Neural cell (in vitro differentiated cells): ENCODE measurements around the gene MRPS27.

Source experiments
- CTCF ChIP-seq: fragments of 450-650 bp; IDR thresholded peaks from 2 replicates; pipeline ENCODE4 v1.5.1; 2014; ENCODE audit warnings: antibody characterized with exemption, mild to moderate bottlenecking, moderate library complexity; ENCODE audit not compliant: poor library complexity, severe bottlenecking
- EP300 ChIP-seq: fragments of 450-650 bp; conservative IDR thresholded peaks from 2 replicates; pipeline ENCODE4 v1.6.1; 2014; ENCODE audit warnings: antibody characterized with exemption, mild to moderate bottlenecking, moderate library complexity; ENCODE audit not compliant: poor library complexity, severe bottlenecking
- EZH2 ChIP-seq: fragments of 200-600, 300-800 bp; shearing (Covaris generic), sonication (generic); IDR thresholded peaks from 2 replicates; pipeline ENCODE4 v1.6.1; 2014; ENCODE audit warnings: antibody characterized with exemption, low read length, borderline replicate concordance, mild to moderate bottlenecking; ENCODE audit not compliant: insufficient read depth, poor library complexity, severe bottlenecking
- MXI1 ChIP-seq: fragments of 450-650 bp; conservative IDR thresholded peaks from 2 replicates; pipeline ENCODE4 v1.6.1; 2014; ENCODE audit warnings: antibody characterized with exemption, mild to moderate bottlenecking; ENCODE audit not compliant: poor library complexity, severe bottlenecking
- POLR2AphosphoS5 ChIP-seq: IDR thresholded peaks from 2 replicates; pipeline ENCODE4 v1.6.1; 2012
- RAD21 ChIP-seq: fragments of 450-650 bp; conservative IDR thresholded peaks from 2 replicates; pipeline ENCODE4 v1.6.1; 2014; ENCODE audit warnings: antibody characterized with exemption, mild to moderate bottlenecking, moderate library complexity
- TAF1 ChIP-seq: IDR thresholded peaks from 2 replicates; pipeline ENCODE4 v1.6.1; 2012; ENCODE audit warnings: low read depth
- TF ChIP-seq, protein P1 (sequence below): IDR thresholded peaks from 2 replicates; pipeline ENCODE4 v1.6.1; 2012; ENCODE audit warnings: borderline replicate concordance

- TF ChIP-seq CTCF (no peak), MXI1 (no peak), RAD21 (no peak), POLR2AphosphoS5 (no peak), EZH2 (no peak), TAF1 (no peak), EP300 (no peak)
- TF ChIP-seq, protein P1, sequence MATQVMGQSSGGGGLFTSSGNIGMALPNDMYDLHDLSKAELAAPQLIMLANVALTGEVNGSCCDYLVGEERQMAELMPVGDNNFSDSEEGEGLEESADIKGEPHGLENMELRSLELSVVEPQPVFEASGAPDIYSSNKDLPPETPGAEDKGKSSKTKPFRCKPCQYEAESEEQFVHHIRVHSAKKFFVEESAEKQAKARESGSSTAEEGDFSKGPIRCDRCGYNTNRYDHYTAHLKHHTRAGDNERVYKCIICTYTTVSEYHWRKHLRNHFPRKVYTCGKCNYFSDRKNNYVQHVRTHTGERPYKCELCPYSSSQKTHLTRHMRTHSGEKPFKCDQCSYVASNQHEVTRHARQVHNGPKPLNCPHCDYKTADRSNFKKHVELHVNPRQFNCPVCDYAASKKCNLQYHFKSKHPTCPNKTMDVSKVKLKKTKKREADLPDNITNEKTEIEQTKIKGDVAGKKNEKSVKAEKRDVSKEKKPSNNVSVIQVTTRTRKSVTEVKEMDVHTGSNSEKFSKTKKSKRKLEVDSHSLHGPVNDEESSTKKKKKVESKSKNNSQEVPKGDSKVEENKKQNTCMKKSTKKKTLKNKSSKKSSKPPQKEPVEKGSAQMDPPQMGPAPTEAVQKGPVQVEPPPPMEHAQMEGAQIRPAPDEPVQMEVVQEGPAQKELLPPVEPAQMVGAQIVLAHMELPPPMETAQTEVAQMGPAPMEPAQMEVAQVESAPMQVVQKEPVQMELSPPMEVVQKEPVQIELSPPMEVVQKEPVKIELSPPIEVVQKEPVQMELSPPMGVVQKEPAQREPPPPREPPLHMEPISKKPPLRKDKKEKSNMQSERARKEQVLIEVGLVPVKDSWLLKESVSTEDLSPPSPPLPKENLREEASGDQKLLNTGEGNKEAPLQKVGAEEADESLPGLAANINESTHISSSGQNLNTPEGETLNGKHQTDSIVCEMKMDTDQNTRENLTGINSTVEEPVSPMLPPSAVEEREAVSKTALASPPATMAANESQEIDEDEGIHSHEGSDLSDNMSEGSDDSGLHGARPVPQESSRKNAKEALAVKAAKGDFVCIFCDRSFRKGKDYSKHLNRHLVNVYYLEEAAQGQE = no peak
Observed at GRCh38 chr5:72256536-72256935, 63.5 kb downstream of the MRPS27 start.
